ENCODE results near the gene FBXL17. TPM values are rescaled to one million over a fixed set of nuclear protein-coding genes. Genes with fewer than 3 reads are reported as not detected.
A peak's percentile ranks its signal among the peaks of the same experiment; 100 is the strongest.
"Not testable (repeated sequence)": the region's sequence is repeated elsewhere in the genome, so short reads cannot be mapped to it uniquely, and the experiment has no call there.

The FBXL17 gene
- 1 to 10 TPM; 9.6 to 9.8 TPM for total RNA-seq

DNA sequence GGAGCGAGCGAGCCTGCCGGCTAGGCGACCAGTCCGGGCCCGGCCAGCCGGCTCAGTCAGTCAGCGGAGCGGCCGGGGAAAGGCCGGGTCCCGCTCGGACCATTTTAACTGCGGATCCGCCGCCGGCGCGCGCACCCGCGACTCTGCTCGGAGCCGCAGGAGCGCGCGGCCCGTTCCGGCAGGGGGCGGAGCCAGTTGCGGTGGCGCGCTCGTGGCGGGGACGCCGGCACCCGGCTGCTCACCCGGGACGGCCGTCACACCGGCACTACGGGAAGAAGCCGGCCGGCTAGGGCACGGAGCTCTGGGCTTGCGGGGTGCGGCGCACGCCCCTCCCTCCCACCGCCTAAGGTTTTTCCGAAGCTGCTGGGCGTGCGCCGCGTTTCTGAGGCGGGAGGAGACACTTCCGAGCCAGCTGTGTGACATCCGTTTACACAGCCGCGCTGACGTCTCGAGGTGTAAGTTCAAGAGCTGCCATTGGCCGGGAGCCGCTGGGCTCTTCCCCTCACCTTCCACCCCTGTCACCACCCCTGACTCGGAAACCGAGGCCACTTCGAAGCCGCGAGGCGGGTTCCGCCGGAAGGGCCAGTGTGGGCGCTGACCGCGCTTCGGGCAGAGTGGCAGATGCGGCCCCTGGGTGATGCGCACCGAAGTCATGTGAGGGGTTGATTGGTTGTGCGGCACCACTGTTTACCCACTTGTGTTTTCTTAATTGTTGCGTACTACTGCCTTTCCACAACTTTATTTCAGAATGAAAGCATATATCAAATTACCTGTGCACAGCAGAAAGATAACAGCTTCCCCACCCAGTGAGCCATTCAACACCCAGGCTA, at the start of gene FBXL17:
TSS of gene FBXL17 (minus strand) at position 145 of the 830 bp plus-strand sequence.
- Mint-ChIP-seq H3K4me1 (peaks cover 31% of the 10 kb centered on the region), H3K27ac (peak within 1 kb of the TSS; percentile 94), H3K36me3 (ENCODE audit: low read depth) (peaks cover 11% of the 10 kb centered on the region), H3K4me3 (peak within 1 kb of the TSS; percentile 78), H3K9me3 (peaks cover 6% of the 10 kb centered on the region), H3K27me3 (no peaks in the 10 kb centered on the region)
- peak; percentile 94 for DNase-seq
- ChIA-PET CTCF (interaction anchor here (2.1 kb wide), 1 partner anchor 11 kb away, joined by 5 read pairs; no protein-coding TSS in a partner anchor), POLR2A (interaction anchor here (0.5 to 0.7 kb wide), 2 partner anchors 402 to 1307 kb away, joined by 3 to 4 read pairs; no protein-coding TSS in a partner anchor)

DNA sequence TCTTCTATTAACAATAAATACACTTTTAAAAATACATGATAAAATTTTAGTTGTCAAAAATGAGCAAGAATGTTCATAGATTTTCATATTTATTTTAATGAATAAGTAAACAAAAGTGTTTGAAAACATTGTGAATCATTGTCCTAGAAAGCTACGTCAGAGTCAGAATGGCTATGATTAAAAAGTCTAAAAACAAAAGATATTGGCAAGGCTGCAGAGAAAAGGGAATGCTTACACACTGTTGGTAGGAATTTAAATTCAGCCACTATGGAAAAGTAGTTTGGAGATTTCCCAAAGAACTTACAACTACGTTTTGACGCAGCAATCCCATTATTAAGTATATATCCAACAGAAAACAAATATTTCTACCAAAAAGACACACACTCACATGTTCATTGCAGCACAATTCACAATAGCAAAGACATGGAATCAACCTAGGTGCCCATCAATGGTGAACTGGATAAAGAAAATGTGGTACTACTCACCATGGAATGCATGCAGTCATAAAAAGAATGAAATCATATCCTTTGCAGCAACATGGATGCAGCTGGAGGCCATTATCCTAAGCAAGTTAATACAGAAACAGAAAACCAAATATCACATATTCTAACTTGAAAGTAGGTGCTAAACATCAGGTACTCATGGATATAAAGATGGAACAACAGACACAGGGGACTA, 49.2 kb upstream of the FBXL17 start:
- Mint-ChIP-seq H3K9me3 (no peaks in the 10 kb centered on the region), H3K4me3 (no peak overlapping the region), H3K27ac (no peak overlapping the region), H3K4me1 (no peaks in the 10 kb centered on the region), H3K27me3 (peaks cover 18% of the 10 kb centered on the region), H3K36me3 (ENCODE audit: low read depth) (no peaks in the 10 kb centered on the region)
- DNase-seq, result no peak
- CTCF ChIA-PET, result no interaction called here
- POLR2A ChIA-PET, result no interaction called here

DNA sequence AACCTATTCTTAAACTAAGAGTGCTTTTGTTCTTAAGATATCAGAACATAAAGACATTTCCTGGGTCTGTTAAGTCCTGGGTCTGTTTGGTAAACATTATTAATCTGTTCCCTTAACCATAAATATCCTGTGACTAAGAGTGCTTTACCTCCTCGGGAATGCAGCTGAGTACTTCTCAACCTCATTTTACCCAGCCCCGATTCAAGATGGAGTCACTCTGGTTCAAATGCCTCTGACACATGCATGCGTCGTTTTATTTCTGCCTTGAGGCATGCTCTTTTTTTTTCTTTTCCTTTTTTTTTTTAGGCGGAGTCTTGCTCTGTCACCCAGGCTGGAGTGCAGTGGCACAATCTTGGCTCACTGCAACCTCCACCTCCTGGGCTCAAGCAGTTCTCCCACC, 39.8 kb upstream of the FBXL17 start:
- CTCF ChIA-PET, result no interaction called here
- POLR2A ChIA-PET, result interaction anchor here (0.6 kb wide), 1 partner anchor 130 kb away, joined by 3 read pairs; no protein-coding TSS in a partner anchor

DNA sequence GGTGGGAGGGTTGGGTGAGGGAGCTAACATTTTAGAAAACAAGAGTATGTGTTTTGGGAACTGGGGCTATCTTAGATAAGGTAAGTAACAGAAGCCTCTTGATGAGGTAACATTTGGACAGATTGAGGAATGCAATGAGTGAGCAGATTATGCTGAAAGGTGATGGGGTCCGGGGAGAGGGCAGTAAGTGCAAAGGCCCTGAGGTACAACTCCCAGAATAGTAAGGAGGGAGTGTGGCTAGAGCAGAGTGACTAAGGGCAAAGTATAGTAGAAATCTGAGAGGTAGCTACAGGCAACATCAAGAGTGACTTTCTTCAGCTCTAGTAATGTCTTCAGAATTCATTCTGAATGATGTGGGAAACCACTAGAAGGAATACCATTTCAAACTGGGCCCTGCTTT, 38.9 kb upstream of the FBXL17 start:
- Mint-ChIP-seq H3K4me1 (no peaks in the 10 kb centered on the region), H3K9me3 (peaks cover 4% of the 10 kb centered on the region), H3K27ac (no peak overlapping the region), H3K27me3 (peaks cover 8% of the 10 kb centered on the region), H3K36me3 (ENCODE audit: low read depth) (no peaks in the 10 kb centered on the region), H3K4me3 (no peak overlapping the region)
- ChIA-PET POLR2A (no interaction called here), CTCF (no interaction called here)
- no peak for DNase-seq

More for the DNA sequence above, 39.8 kb upstream of the FBXL17 start:
- H3K9me3 Mint-ChIP-seq, result peaks cover 4% of the 10 kb centered on the region
- no peaks in the 10 kb centered on the region for H3K36me3 Mint-ChIP-seq (ENCODE audit: low read depth)
- DNase-seq, result no peak
- H3K27me3 Mint-ChIP-seq, result peaks cover 15% of the 10 kb centered on the region
- H3K27ac Mint-ChIP-seq, result no peak overlapping the region
- no peak overlapping the region for H3K4me3 Mint-ChIP-seq
- H3K4me1 Mint-ChIP-seq, result no peaks in the 10 kb centered on the region

DNA sequence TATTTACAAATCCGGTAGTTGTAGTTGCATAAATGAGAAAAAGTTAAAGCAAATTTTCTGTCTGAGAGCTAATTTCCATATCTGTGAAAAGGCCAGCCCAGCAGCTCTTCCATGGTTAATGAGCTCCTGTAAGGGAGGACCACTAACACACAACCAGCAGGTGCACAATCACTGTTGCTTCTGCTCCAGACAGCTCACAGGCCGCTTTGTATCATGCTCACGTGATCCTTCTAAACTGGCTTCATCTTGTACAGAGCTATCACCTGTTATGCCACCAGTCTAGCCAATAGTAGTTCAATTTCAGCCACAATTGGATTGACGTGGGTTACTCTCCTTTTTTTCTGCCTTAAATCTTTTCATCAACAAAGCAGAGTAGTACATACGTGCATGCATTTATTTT, 38.3 kb upstream of the FBXL17 start:
- H3K36me3 Mint-ChIP-seq (ENCODE audit: low read depth), result no peaks in the 10 kb centered on the region
- CTCF ChIA-PET, result interaction anchor here (0.6 to 0.7 kb wide), 2 partner anchors 29 to 86 kb away, joined by 3 to 4 read pairs; no protein-coding TSS in a partner anchor
- POLR2A ChIA-PET, result no interaction called here
- H3K27me3 Mint-ChIP-seq, result peaks cover 4% of the 10 kb centered on the region
- H3K9me3 Mint-ChIP-seq, result peaks cover 4% of the 10 kb centered on the region
- no peak overlapping the region for H3K27ac Mint-ChIP-seq
- H3K4me3 Mint-ChIP-seq, result no peak overlapping the region
- DNase-seq, result no peak
- no peaks in the 10 kb centered on the region for H3K4me1 Mint-ChIP-seq

DNA sequence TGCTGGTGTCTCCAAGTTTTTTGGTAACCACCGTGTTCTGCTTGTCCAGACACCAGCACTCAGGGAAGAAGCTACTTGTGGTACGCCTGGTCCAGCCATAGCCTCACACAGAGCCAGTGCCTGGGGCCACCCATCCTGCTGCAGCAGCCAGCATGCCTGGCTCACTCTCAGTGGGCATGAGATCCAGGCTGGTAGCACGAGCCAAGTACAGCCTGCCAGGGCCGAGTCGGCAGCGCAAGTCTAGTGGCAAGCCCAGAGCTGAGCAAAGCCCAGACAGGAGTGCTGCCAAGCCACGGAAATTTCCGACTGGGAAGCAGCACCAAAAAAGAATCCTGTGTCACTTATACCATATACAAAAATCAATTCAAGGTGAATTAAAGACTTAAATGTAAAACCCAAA, 36.3 kb upstream of the FBXL17 start:
- Mint-ChIP-seq H3K4me1 (no peaks in the 10 kb centered on the region), H3K9me3 (peaks cover 4% of the 10 kb centered on the region), H3K4me3 (no peak overlapping the region), H3K27ac (no peak overlapping the region), H3K27me3 (peaks cover 2% of the 10 kb centered on the region), H3K36me3 (ENCODE audit: low read depth) (no peaks in the 10 kb centered on the region)
- POLR2A ChIA-PET, result no interaction called here
- no peak for DNase-seq
- CTCF ChIA-PET, result interaction anchor here (0.6 kb wide), 1 partner anchor 1390 kb away, joined by 3 read pairs; no protein-coding TSS in a partner anchor

DNA sequence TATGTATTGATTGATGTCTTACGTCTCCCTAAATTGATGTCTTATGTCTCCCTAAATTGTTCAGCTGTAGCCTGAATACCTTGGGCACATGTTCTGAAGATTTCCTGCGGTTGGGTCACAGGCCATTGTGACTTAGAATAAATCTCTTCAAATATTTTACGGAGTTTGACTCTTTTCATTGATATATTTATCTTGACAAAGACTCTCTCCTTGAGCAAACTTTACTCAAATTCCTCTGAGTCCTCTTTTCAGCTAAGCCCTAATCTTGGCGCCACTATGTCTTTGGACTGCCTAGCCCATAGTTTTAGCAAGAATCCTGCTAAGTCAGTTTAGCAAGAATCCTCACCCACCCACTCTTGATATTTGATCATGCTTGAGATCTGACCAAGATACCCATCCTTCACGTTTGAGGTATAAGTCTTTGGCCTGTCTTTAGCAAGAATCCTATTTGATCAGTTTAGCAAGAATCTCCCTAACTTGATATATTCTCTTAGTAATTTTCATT, 35.3 kb upstream of the FBXL17 start:
- Mint-ChIP-seq H3K27me3 (peaks cover 4% of the 10 kb centered on the region), H3K4me3 (no peak overlapping the region), H3K9me3 (peaks cover 4% of the 10 kb centered on the region), H3K36me3 (ENCODE audit: low read depth) (no peaks in the 10 kb centered on the region), H3K4me1 (no peaks in the 10 kb centered on the region), H3K27ac (no peak overlapping the region)
- DNase-seq, result no peak
- CTCF ChIA-PET, result no interaction called here
- POLR2A ChIA-PET, result no interaction called here

DNA sequence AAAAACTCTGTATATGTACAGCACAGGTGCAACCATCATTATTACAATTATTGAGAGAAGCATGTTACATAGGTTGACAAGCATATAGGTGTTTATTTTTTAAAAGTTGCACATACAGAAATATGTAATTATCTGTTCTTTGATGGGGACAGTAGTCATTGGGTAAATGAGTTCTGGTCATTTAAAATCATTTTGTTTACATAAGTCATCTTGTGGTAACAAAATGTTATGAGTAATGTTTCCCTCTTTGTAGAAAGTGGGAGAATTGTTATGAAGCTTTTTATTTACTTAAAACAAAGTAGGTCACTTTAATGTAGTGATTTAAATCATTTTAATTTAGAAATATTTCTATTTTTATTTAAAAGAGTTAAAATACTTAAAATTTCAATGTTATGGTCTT, 33.8 kb upstream of the FBXL17 start:
- Mint-ChIP-seq H3K27ac (no peak overlapping the region), H3K36me3 (ENCODE audit: low read depth) (no peaks in the 10 kb centered on the region), H3K4me1 (no peaks in the 10 kb centered on the region), H3K4me3 (no peak overlapping the region), H3K27me3 (peaks cover 4% of the 10 kb centered on the region), H3K9me3 (peaks cover 4% of the 10 kb centered on the region)
- CTCF ChIA-PET, result no interaction called here
- DNase-seq, result no peak
- POLR2A ChIA-PET, result no interaction called here

DNA sequence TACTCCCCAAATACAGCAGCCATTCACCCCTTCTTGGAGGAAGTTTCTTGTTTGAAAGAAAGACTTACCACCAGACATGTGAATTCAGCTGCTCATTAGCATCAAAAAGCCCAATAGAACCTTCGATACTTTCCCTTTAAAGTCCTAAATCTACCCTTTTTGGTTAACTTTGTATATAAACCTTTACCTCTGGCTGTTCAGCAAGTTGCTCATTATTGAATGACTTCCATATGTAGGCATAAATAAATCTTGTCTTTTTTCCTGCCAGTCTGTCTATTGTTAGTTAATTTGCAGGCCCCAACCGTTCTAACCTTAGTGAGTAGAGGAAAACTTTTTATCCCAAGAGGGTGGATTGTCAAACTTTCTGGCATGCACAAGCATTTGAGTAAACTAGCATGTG, 27.9 kb upstream of the FBXL17 start:
- H3K9me3 Mint-ChIP-seq, result no peaks in the 10 kb centered on the region
- H3K4me3 Mint-ChIP-seq, result no peak overlapping the region
- H3K27me3 Mint-ChIP-seq, result peaks cover 7% of the 10 kb centered on the region
- ChIA-PET POLR2A (no interaction called here), CTCF (no interaction called here)
- no peak for DNase-seq
- H3K4me1 Mint-ChIP-seq, result no peaks in the 10 kb centered on the region
- H3K36me3 Mint-ChIP-seq (ENCODE audit: low read depth), result no peaks in the 10 kb centered on the region
- no peak overlapping the region for H3K27ac Mint-ChIP-seq

DNA sequence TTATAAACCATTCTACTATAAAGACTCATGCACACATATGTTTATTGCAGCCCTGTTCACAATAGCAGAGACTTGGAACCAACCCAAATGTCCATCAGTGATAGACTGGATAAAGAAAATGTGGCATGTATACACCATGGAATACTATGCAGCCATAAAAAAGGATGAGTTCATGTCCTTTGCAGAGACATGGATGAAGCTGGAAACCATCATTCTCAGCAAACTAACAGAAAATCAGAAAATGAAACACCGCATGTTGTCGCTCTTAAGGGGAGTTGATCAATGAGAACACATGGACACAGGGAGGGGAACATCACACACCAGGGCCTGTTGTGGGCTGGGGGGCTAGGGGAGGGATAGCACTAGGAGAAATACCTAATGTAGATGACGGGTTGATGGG, 23.3 kb upstream of the FBXL17 start:
- H3K4me1 Mint-ChIP-seq; POLR2A ChIA-PET; CTCF ChIA-PET; H3K4me3 Mint-ChIP-seq; H3K9me3 Mint-ChIP-seq; H3K36me3 Mint-ChIP-seq (ENCODE audit: low read depth); H3K27ac Mint-ChIP-seq; DNase-seq: not testable (repeated sequence)
- H3K27me3 Mint-ChIP-seq, result peaks cover 18% of the 10 kb centered on the region

DNA sequence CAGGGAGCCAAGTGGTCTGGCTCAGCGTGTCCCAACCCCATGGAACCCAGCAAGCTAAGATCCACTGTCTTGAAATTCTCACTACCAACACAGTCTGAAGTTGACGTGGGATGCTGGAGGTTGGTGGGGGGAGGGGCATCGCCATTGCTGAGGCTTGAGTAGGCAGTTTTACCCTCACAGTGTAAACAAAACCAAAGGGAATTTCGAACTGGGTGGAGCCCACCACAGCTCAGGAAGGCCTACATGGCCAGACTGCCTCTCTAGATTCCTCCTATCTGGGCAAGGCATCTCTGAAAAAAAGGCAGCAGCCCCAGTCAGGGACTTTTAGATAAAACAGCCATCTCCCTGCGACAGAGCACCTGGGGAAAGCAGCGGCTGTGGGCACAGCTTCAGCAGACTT, 17.1 kb upstream of the FBXL17 start:
- Mint-ChIP-seq H3K9me3 (peaks cover 3% of the 10 kb centered on the region), H3K4me3 (no peak overlapping the region), H3K36me3 (ENCODE audit: low read depth) (no peaks in the 10 kb centered on the region), H3K27ac (no peak overlapping the region), H3K4me1 (no peaks in the 10 kb centered on the region), H3K27me3 (peaks cover 16% of the 10 kb centered on the region)
- POLR2A ChIA-PET, result no interaction called here
- CTCF ChIA-PET, result no interaction called here
- DNase-seq, result no peak

DNA sequence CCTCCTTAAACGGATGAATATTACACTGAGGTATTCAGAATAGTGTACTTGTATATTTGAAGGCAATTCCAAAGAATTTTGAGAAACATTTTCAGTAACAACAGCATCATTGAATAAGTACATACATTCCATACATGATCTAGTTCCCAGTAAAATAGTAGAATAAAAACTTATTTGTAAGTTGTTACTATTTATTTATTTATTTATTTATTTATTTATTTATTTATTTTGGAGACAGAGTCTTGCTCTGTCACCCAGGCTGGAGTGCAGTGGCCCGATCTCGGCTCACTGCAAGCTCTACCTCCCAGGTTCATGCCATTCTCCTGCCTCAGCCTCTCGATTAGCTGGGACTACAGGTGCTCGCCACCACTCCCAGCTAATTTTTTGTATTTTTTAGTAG, 14.9 kb upstream of the FBXL17 start:
- H3K4me3 Mint-ChIP-seq; H3K36me3 Mint-ChIP-seq (ENCODE audit: low read depth); H3K27me3 Mint-ChIP-seq; POLR2A ChIA-PET; H3K27ac Mint-ChIP-seq; CTCF ChIA-PET; H3K4me1 Mint-ChIP-seq; H3K9me3 Mint-ChIP-seq; DNase-seq: not testable (repeated sequence)

DNA sequence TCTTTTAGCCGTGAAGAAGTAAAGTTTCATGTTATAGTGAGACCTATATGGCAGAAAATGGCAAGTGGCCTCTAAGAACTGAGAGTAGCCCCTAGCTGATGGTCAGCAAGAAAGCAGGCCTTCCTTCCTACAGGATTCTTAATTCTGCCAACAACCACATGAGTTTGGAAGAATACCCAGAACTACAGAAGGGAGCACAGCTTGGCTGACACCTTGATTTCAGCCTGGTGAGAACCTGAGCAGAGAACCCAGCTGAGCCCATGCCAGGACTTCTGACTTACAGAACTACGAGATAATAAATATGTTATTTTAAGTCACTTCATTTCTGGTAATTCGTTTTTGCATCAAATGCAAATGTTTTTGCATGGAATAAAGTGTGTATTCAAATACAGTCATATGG, 5.9 kb upstream of the FBXL17 start:
- Mint-ChIP-seq H3K4me1 (peaks cover 14% of the 10 kb centered on the region), H3K4me3 (no peak overlapping the region), H3K27me3 (no peaks in the 10 kb centered on the region), H3K9me3 (no peaks in the 10 kb centered on the region), H3K36me3 (ENCODE audit: low read depth) (no peaks in the 10 kb centered on the region), H3K27ac (no peak overlapping the region)
- CTCF ChIA-PET, result interaction anchor here (0.7 kb wide), 1 partner anchor 237 kb away, joined by 5 read pairs; no protein-coding TSS in a partner anchor
- no peak for DNase-seq
- POLR2A ChIA-PET, result no interaction called here

Measured in activated CD4-positive, alpha-beta T cell treated with anti-CD3 and anti-CD28 coated beads, Interleukin-2, amount 10 ng/mL, durations not matched to agents 7 days and 5 days (primary cell).